ENCODE results near the gene RABGAP1L. TPM values are rescaled to one million over a fixed set of nuclear protein-coding genes. Genes with fewer than 3 reads are reported as not detected.
A peak's percentile ranks its signal among the peaks of the same experiment; 100 is the strongest.
"Not testable (repeated sequence)": the region's sequence is repeated elsewhere in the genome, so short reads cannot be mapped to it uniquely, and the experiment has no call there.

Gene RABGAP1L
- total and polyA plus RNA-seq, 2 of the 8 experiments (the other 6 are each of a cell fraction or from before 2014, with no cell fraction given) = 33.3 to 156 TPM

- no peak overlapping the region for H3K27ac ChIP-seq (ENCODE audit: low read depth, low read length)
- POLR2A ChIA-PET (ENCODE audit: partially characterized antibody) = no interaction called here
- TF ChIP-seq CBX5 (IDR thresholded peaks at IDR 0.05; ENCODE audit: low read depth, low read length) = no peak
- H4K20me1 ChIP-seq (replicated peaks in 1 of 2; ENCODE audit: control insufficient read depth in 1 of 2, insufficient read depth in 2 of 2, low read length in 2 of 2) = no peaks in the 10 kb centered on the region
- no peak overlapping the region for H4K8ac ChIP-seq (ENCODE audit: extremely low read depth, insufficient read depth, low read length)
- H2BK5ac ChIP-seq (ENCODE audit: low read depth, low read length) = no peak overlapping the region
- H3K36me3 ChIP-seq (ENCODE audit: control insufficient read depth in 2 of 4, insufficient read depth in 4 of 4, low read length in 3 of 4) = no peaks in the 10 kb centered on the region
- H4K91ac ChIP-seq (replicated peaks; ENCODE audit: insufficient read length, low read length) = no peak overlapping the region
- no peak overlapping the region for H4K5ac ChIP-seq (ENCODE audit: insufficient read length, low read depth, low read length)
- no peak overlapping the region for H3K14ac ChIP-seq (ENCODE audit: insufficient read length)
- no peaks in the 10 kb centered on the region for H3K9me3 ChIP-seq (ENCODE audit: insufficient read depth in 2 of 2, low read depth in 1 of 2, low read length in 1 of 2)
- FAIRE-seq = no peak
- no peak overlapping the region for H3K4me3 ChIP-seq (ENCODE audit: extremely low read depth in 1 of 4, insufficient read depth in 2 of 4, low read depth in 3 of 4, low read length in 4 of 4)
- H3K23me2 ChIP-seq (ENCODE audit: low read depth, low read length) = no peaks in the 10 kb centered on the region
- CTCF ChIA-PET (ENCODE audit: partially characterized antibody) = no interaction called here
- no peak for DNase-seq (ENCODE audit: low read depth in 1 of 2, low spot score in 2 of 2)
- no peak overlapping the region for H2AK5ac ChIP-seq (ENCODE audit: low read depth, low read length)
- H3K27me3 ChIP-seq (replicated peaks in 1 of 4; ENCODE audit: control insufficient read depth in 3 of 4, extremely low read depth in 1 of 4, insufficient read depth in 3 of 4, low read length in 3 of 4) = no peaks in the 10 kb centered on the region
- H3K23ac ChIP-seq (ENCODE audit: insufficient read length) = peak overlapping the region; percentile 47
- WGBS, 2 experiments (ENCODE audit: extremely low coverage in 1 of 2, insufficient coverage in 1 of 2, insufficient read length in 1 of 2, insufficient replicate concordance in 2 of 2, low coverage in 1 of 2, low lambda C conversion rate in 2 of 2, missing lambda C conversion rate in 1 of 2) = 87% methylated on average over 2 of the region's 2 CpGs; no CpG with 5 or more reads in 1 of the 2 experiments
- H3K79me2 ChIP-seq (ENCODE audit: control insufficient read depth in 1 of 2, insufficient read depth in 2 of 2, low read length in 2 of 2) = no peaks in the 10 kb centered on the region
- no peak overlapping the region for H2BK12ac ChIP-seq (ENCODE audit: low read depth, low read length)
- H3K79me1 ChIP-seq (ENCODE audit: low read depth, low read length) = no peaks in the 10 kb centered on the region
- H3K18ac ChIP-seq (ENCODE audit: extremely low read depth, low read length) = no peak overlapping the region
- H2BK120ac ChIP-seq (replicated peaks; ENCODE audit: low read depth, low read length) = no peak overlapping the region
- H2BK15ac ChIP-seq (ENCODE audit: low read length) = no peak overlapping the region
- H3K9ac ChIP-seq (replicated peaks in 1 of 4; ENCODE audit: extremely low read depth in 1 of 4, low read depth in 3 of 4, low read length in 3 of 4) = no peak overlapping the region
- no peak overlapping the region for H3K56ac ChIP-seq (replicated peaks; ENCODE audit: insufficient read length, low read depth, low read length)
- H2BK20ac ChIP-seq (ENCODE audit: low read length) = no peak overlapping the region
- H3K4me1 ChIP-seq (replicated peaks in 1 of 4; ENCODE audit: control insufficient read depth in 3 of 4, insufficient read depth in 4 of 4, low read length in 3 of 4) = no peaks in the 10 kb centered on the region
- H3K4me2 ChIP-seq (ENCODE audit: insufficient read depth in 1 of 2, low read depth in 2 of 2, low read length in 2 of 2) = no peak overlapping the region
- H3K4ac ChIP-seq (replicated peaks; ENCODE audit: insufficient read length, low read depth, low read length) = no peak overlapping the region
- H2AFZ ChIP-seq (ENCODE audit: low read length) = no peak overlapping the region
These were observed 375.9 kb downstream of the RABGAP1L start for GRCh38 chr1:174535207-174535606.

GRCh38 chr1:174543421-174543820 lies 384.1 kb downstream of the RABGAP1L start:
- H2BK12ac ChIP-seq (ENCODE audit: low read depth, low read length); H3K79me2 ChIP-seq (ENCODE audit: control insufficient read depth in 1 of 2, insufficient read depth in 2 of 2, low read length in 2 of 2); H3K36me3 ChIP-seq (ENCODE audit: control insufficient read depth in 2 of 4, insufficient read depth in 4 of 4, low read length in 3 of 4); H2BK20ac ChIP-seq (ENCODE audit: low read length); H3K27ac ChIP-seq (ENCODE audit: low read depth, low read length); H4K20me1 ChIP-seq (replicated peaks in 1 of 2; ENCODE audit: control insufficient read depth in 1 of 2, insufficient read depth in 2 of 2, low read length in 2 of 2); H2AFZ ChIP-seq (ENCODE audit: low read length); FAIRE-seq; POLR2A ChIA-PET (ENCODE audit: partially characterized antibody); H3K4me1 ChIP-seq (replicated peaks in 1 of 4; ENCODE audit: control insufficient read depth in 3 of 4, insufficient read depth in 4 of 4, low read length in 3 of 4); H3K23me2 ChIP-seq (ENCODE audit: low read depth, low read length); H4K8ac ChIP-seq (ENCODE audit: extremely low read depth, insufficient read depth, low read length); H3K79me1 ChIP-seq (ENCODE audit: low read depth, low read length); H2BK5ac ChIP-seq (ENCODE audit: low read depth, low read length); H3K4me3 ChIP-seq (ENCODE audit: extremely low read depth in 1 of 4, insufficient read depth in 2 of 4, low read depth in 3 of 4, low read length in 4 of 4); H4K91ac ChIP-seq (replicated peaks; ENCODE audit: insufficient read length, low read length); H3K4ac ChIP-seq (replicated peaks; ENCODE audit: insufficient read length, low read depth, low read length); H3K23ac ChIP-seq (ENCODE audit: insufficient read length); H2AK5ac ChIP-seq (ENCODE audit: low read depth, low read length); H3K18ac ChIP-seq (ENCODE audit: extremely low read depth, low read length); H3K9ac ChIP-seq (replicated peaks in 1 of 4; ENCODE audit: extremely low read depth in 1 of 4, low read depth in 3 of 4, low read length in 3 of 4); H3K14ac ChIP-seq (ENCODE audit: insufficient read length); H2BK120ac ChIP-seq (replicated peaks; ENCODE audit: low read depth, low read length); H4K5ac ChIP-seq (ENCODE audit: insufficient read length, low read depth, low read length); H3K4me2 ChIP-seq (ENCODE audit: insufficient read depth in 1 of 2, low read depth in 2 of 2, low read length in 2 of 2); H3K27me3 ChIP-seq (replicated peaks in 1 of 4; ENCODE audit: control insufficient read depth in 3 of 4, extremely low read depth in 1 of 4, insufficient read depth in 3 of 4, low read length in 3 of 4); H2BK15ac ChIP-seq (ENCODE audit: low read length); CTCF ChIA-PET (ENCODE audit: partially characterized antibody); DNase-seq (ENCODE audit: low read depth in 1 of 2, low spot score in 2 of 2); H3K56ac ChIP-seq (replicated peaks; ENCODE audit: insufficient read length, low read depth, low read length): not testable (repeated sequence)
- 96% methylated on average over 2 of the region's 2 CpGs; no CpG with 5 or more reads in 1 of the 2 experiments for WGBS, 2 experiments (ENCODE audit: extremely low coverage in 1 of 2, insufficient coverage in 1 of 2, insufficient read length in 1 of 2, insufficient replicate concordance in 2 of 2, low coverage in 1 of 2, low lambda C conversion rate in 2 of 2, missing lambda C conversion rate in 1 of 2)
- peaks cover 13 to 16% of the 10 kb centered on the region in 2 experiments for H3K9me3 ChIP-seq (ENCODE audit: insufficient read depth in 2 of 2, low read depth in 1 of 2, low read length in 1 of 2)

Data from H1 (cell line).